H9 (cell line): Measurements from ENCODE around the gene SORBS1. TPM values are rescaled to one million over a fixed set of nuclear protein-coding genes. Genes with fewer than 3 reads are reported as not detected.

ENCODE experiments used
- DNase-seq: peaks from one replicate; pipeline ENCODE4 v3.0.0-alpha.2; 2017
- H2AFZ ChIP-seq: one replicate; pipeline ENCODE4 v1.6.1; 2013; ENCODE audit warnings: mild to moderate bottlenecking, low read length, control low read depth, moderate library complexity
- H2AK5ac ChIP-seq: 2 replicates; pipeline ENCODE4 v1.6.1; 2013; ENCODE audit warnings: low read length, control low read depth, mixed read lengths; ENCODE audit not compliant: insufficient read length
- H2BK120ac ChIP-seq: one replicate; pipeline ENCODE4 v1.6.1; 2013; ENCODE audit warnings: low read depth, mild to moderate bottlenecking, low read length, control low read depth, inconsistent platforms; ENCODE audit not compliant: poor library complexity, severe bottlenecking
- H2BK12ac ChIP-seq: 2 replicates; pipeline ENCODE4 v1.6.1; 2013; ENCODE audit warnings: low read length, control low read depth, mixed read lengths, low read depth; ENCODE audit not compliant: insufficient read length
- H2BK15ac ChIP-seq: 2 replicates; pipeline ENCODE4 v1.6.1; 2013; ENCODE audit warnings: low read depth, low read length, control low read depth
- H2BK20ac ChIP-seq: one replicate; pipeline ENCODE4 v1.6.1; 2013; ENCODE audit warnings: low read depth, mild to moderate bottlenecking, low read length, control low read depth, inconsistent platforms; ENCODE audit not compliant: poor library complexity, severe bottlenecking
- H2BK5ac ChIP-seq: 2 replicates; pipeline ENCODE4 v1.6.1; 2013; ENCODE audit warnings: low read length, control low read depth, mixed read lengths; ENCODE audit not compliant: insufficient read length
- H3K14ac ChIP-seq: 2 replicates; pipeline ENCODE4 v1.6.1; 2013; ENCODE audit warnings: low read length, control low read depth; ENCODE audit not compliant: insufficient read depth
- H3K18ac ChIP-seq: 2 replicates; pipeline ENCODE4 v1.6.1; 2013; ENCODE audit warnings: low read depth, mild to moderate bottlenecking, mixed read lengths, low read length, control low read depth; ENCODE audit not compliant: insufficient read length
- H3K23ac ChIP-seq: 2 replicates; pipeline ENCODE4 v1.6.1; 2013; ENCODE audit warnings: low read length, control low read depth, mixed read lengths, low read depth; ENCODE audit not compliant: insufficient read length
- H3K23me2 ChIP-seq: 2 replicates; pipeline ENCODE4 v1.6.1; 2013; ENCODE audit warnings: low read depth, mild to moderate bottlenecking, mixed read lengths, low read length, control low read depth; ENCODE audit not compliant: insufficient read length, poor library complexity, severe bottlenecking
- H3K27ac ChIP-seq: 2 replicates; pipeline ENCODE4 v1.5.1; 2013; ENCODE audit warnings: low read length, control low read depth, mixed read lengths, low read depth; ENCODE audit not compliant: insufficient read length
- H3K27me3 ChIP-seq: 2 replicates; pipeline ENCODE4 v1.6.1; 2013; ENCODE audit warnings: low read length, control low read depth, inconsistent platforms; ENCODE audit not compliant: insufficient read depth
- H3K4ac ChIP-seq: 2 replicates; pipeline ENCODE4 v1.6.1; 2013; ENCODE audit warnings: low read depth, mild to moderate bottlenecking, control low read depth, inconsistent platforms, low read length, moderate library complexity
- H3K4me1 ChIP-seq: 2 replicates; pipeline ENCODE4 v1.6.1; 2013; ENCODE audit warnings: low read length, control low read depth, inconsistent platforms; ENCODE audit not compliant: insufficient read depth
- H3K4me2 ChIP-seq: 2 replicates; pipeline ENCODE4 v1.6.1; 2013; ENCODE audit warnings: low read length, control low read depth, mixed read lengths; ENCODE audit not compliant: insufficient read length, insufficient read depth
- H3K56ac ChIP-seq: 2 replicates; pipeline ENCODE4 v1.6.1; 2013; ENCODE audit warnings: low read depth, mild to moderate bottlenecking, mixed read lengths, low read length, control low read depth; ENCODE audit not compliant: insufficient read length
- H3K79me1 ChIP-seq: 2 replicates; pipeline ENCODE4 v1.6.1; 2013; ENCODE audit warnings: low read depth, mild to moderate bottlenecking, moderate library complexity, low read length, control low read depth, inconsistent platforms; ENCODE audit not compliant: insufficient read depth, poor library complexity, severe bottlenecking
- H3K79me2 ChIP-seq: 2 replicates; pipeline ENCODE4 v1.6.1; 2013; ENCODE audit warnings: low read length, control low read depth, inconsistent platforms; ENCODE audit not compliant: insufficient read depth
- H3K9ac ChIP-seq: 2 replicates; pipeline ENCODE4 v1.6.1; 2013; ENCODE audit warnings: low read length, control low read depth, mixed read lengths; ENCODE audit not compliant: insufficient read length; ENCODE audit errors: extremely low read depth
- H3K9me3 ChIP-seq: one replicate; pipeline ENCODE4 v1.6.1; 2013; ENCODE audit warnings: low read depth, low read length, inconsistent platforms; ENCODE audit not compliant: control insufficient read depth
- H3T11ph ChIP-seq: one replicate; pipeline ENCODE4 v1.6.1; 2013; ENCODE audit warnings: mild to moderate bottlenecking, low read length, control low read depth, inconsistent platforms
- H4K20me1 ChIP-seq: one replicate; pipeline ENCODE4 v1.6.1; 2013; ENCODE audit not compliant: control insufficient read depth, insufficient read length, insufficient read depth
- H4K5ac ChIP-seq: 2 replicates; pipeline ENCODE4 v1.6.1; 2013; ENCODE audit warnings: low read depth, mild to moderate bottlenecking, mixed read lengths, low read length, control low read depth; ENCODE audit not compliant: insufficient read length
- H4K8ac ChIP-seq: replicated peaks from 2 replicates; pipeline ENCODE4 v1.6.1; 2013; ENCODE audit warnings: low read length, control low read depth, mixed read lengths, low read depth; ENCODE audit not compliant: insufficient read length
- H4K91ac ChIP-seq: 2 replicates; pipeline ENCODE4 v1.6.1; 2013; ENCODE audit warnings: low read depth, mild to moderate bottlenecking, moderate library complexity, mixed read lengths, low read length, control low read depth; ENCODE audit not compliant: insufficient read length
- H3K27ac Mint-ChIP-seq, 3 experiments: 2 replicates in 2 of 3; 3 replicates in 1 of 3; pipeline ENCODE4 v1.8.0; 2020 to 2021; ENCODE audit warnings: mixed read lengths in 3 of 3, mild to moderate bottlenecking in 1 of 3, moderate library complexity in 1 of 3
- H3K27me3 Mint-ChIP-seq: 2 replicates; pipeline ENCODE4 v1.8.0; 2021; ENCODE audit warnings: low read depth, mild to moderate bottlenecking, moderate library complexity, mixed read lengths
- H3K36me3 Mint-ChIP-seq, 3 experiments: 2 replicates in 2 of 3; 3 replicates in 1 of 3; pipeline ENCODE4 v1.8.0; 2020 to 2021; ENCODE audit warnings: low read depth in 3 of 3, mixed read lengths in 3 of 3; ENCODE audit not compliant: insufficient read depth in 1 of 3
- H3K4me1 Mint-ChIP-seq, 2 experiments: 2 replicates each; pipeline ENCODE4 v1.8.0; 2020; ENCODE audit warnings: mixed read lengths in 2 of 2
- H3K4me3 Mint-ChIP-seq, 2 experiments: 2 replicates in 1 of 2; 3 replicates in 1 of 2; pipeline ENCODE4 v1.8.0; 2020 to 2021; ENCODE audit warnings: mild to moderate bottlenecking in 2 of 2, mixed read lengths in 2 of 2, moderate library complexity in 1 of 2
- H3K9me3 Mint-ChIP-seq, 2 experiments: 2 replicates in 1 of 2; 3 replicates in 1 of 2; pipeline ENCODE4 v1.8.0; 2020; ENCODE audit warnings: mild to moderate bottlenecking in 2 of 2, mixed read lengths in 2 of 2, moderate library complexity in 1 of 2
- CTCF ChIP-seq: fragments of 200-600 bp; sonication (generic); conservative IDR thresholded peaks from 3 replicates; pipeline ENCODE4 v1.8.0; 2021; ENCODE audit warnings: antibody characterized with exemption, mild to moderate bottlenecking
- WGBS: extraction: QIAGEN DNeasy Blood & Tissue Kit; methylation state at CpG from one replicate; pipeline ENCODE4 v1.1.7; 2013; ENCODE audit warnings: missing lambda C conversion rate, low lambda C conversion rate, mixed read lengths; ENCODE audit not compliant: insufficient read length; ENCODE audit errors: extremely low coverage; 5-methylcytosine and 5-hydroxymethylcytosine counted together
- total RNA-seq: library from RNA; stranded (reverse); gene quantifications from 2 replicates; pipeline ENCODE4 v1.2.1, GENCODE V29; 2021

Gene SORBS1
- total RNA-seq, 1 experiment from 2014 or later: 24.3 TPM

GRCh38 chr10:95567903-95568630 is 6.9 kb upstream of the SORBS1 start:
- Histone ChIP-seq H3K27me3 (no peaks in the 10 kb centered on the region), H3K4me2 (no peak overlapping the region), H4K91ac (no peak overlapping the region), H2AK5ac (no peak overlapping the region), H3K56ac (no peak overlapping the region), H3K23me2 (no peaks in the 10 kb centered on the region), H4K5ac (no peak overlapping the region), H3K79me1 (no peaks in the 10 kb centered on the region), H3K27ac (no peak overlapping the region), H3K9me3 (no peaks in the 10 kb centered on the region), H3K23ac (no peak overlapping the region), H2BK120ac (no peak overlapping the region), H3K14ac (no peak overlapping the region), H3T11ph (no peak overlapping the region), H3K18ac (no peak overlapping the region), H4K20me1 (no peaks in the 10 kb centered on the region), H2BK12ac (no peak overlapping the region), H3K4ac (no peak overlapping the region), H2BK20ac (no peak overlapping the region), H2BK15ac (no peak overlapping the region), H2AFZ (no peak overlapping the region), H3K9ac (no peak overlapping the region), H4K8ac (no peak overlapping the region), H2BK5ac (no peak overlapping the region), H3K79me2 (no peaks in the 10 kb centered on the region), H3K4me1 (no peaks in the 10 kb centered on the region)
- Mint-ChIP-seq H3K36me3 (no peaks in the 10 kb centered on the region), H3K9me3 (no peaks in the 10 kb centered on the region), H3K27ac (no peak overlapping the region; a peak in 1 of 7 replicates), H3K27me3 (no peaks in the 10 kb centered on the region; the same call in 1 of the 2 replicates), H3K4me1 (peaks cover 0 to 13% of the 10 kb centered on the region in 2 experiments; a peak in 2 of 4 replicates), H3K4me3 (no peak overlapping the region)
- no CpG with 5 or more reads among the region's 5 CpGs for WGBS
- DNase-seq: no peak
- no peak for TF ChIP-seq CTCF
